H1 (cell line): Measurements from ENCODE around the gene WDR45. TPM values are rescaled to one million over a fixed set of nuclear protein-coding genes. Genes with fewer than 3 reads are reported as not detected.

Experiments
- CTCF ChIA-PET: fragments of 300-600 bp; sonication (Branson Sonifier 250); formaldehyde crosslinking; loops from one replicate; lab custom pipeline; 2021; ENCODE audit not compliant: partially characterized antibody; lab: Charles Lee
- POLR2A ChIA-PET: fragments of 300-600 bp; sonication (Branson Sonifier 250); formaldehyde crosslinking; loops from one replicate; lab custom pipeline; 2021; ENCODE audit warnings: inconsistent platforms; ENCODE audit not compliant: partially characterized antibody; lab: Charles Lee
- DNase-seq, 2 experiments: peaks; one replicate each; pipeline versions ENCODE4 v3.0.0 to v3.0.0-alpha.2; 2010 to 2022; ENCODE audit warnings: low spot score in 2 of 2, low read depth in 1 of 2, mixed read lengths in 1 of 2
- FAIRE-seq: peaks from 2 replicates; lab custom pipeline; 2011; peaks lifted over from hg19 to GRCh38; lab: Jason Lieb, UNC
- H2AFZ ChIP-seq: 2 replicates; pipeline ENCODE4 v1.8.1; 2012; ENCODE audit warnings: low read length, inconsistent platforms
- H2AK5ac ChIP-seq: 2 replicates; pipeline ENCODE4 v1.6.1; 2013; ENCODE audit warnings: low read depth, low read length
- H2BK120ac ChIP-seq: replicated peaks from 2 replicates; pipeline ENCODE3; 2013; ENCODE audit warnings: low read depth, low read length, inconsistent platforms
- H2BK12ac ChIP-seq: 2 replicates; pipeline ENCODE4 v1.6.1; 2013; ENCODE audit warnings: low read depth, low read length
- H2BK15ac ChIP-seq: 2 replicates; pipeline ENCODE4 v1.6.1; 2013; ENCODE audit warnings: low read length
- H2BK20ac ChIP-seq: 2 replicates; pipeline ENCODE4 v1.6.1; 2013; ENCODE audit warnings: low read length
- H2BK5ac ChIP-seq: 2 replicates; pipeline ENCODE4 v1.6.1; 2013; ENCODE audit warnings: low read depth, low read length
- H3K14ac ChIP-seq: 2 replicates; pipeline ENCODE4 v1.6.1; 2013; ENCODE audit warnings: inconsistent platforms; ENCODE audit not compliant: insufficient read length
- H3K18ac ChIP-seq: 2 replicates; pipeline ENCODE4 v1.6.1; 2013; ENCODE audit warnings: low read length; ENCODE audit errors: extremely low read depth
- H3K23ac ChIP-seq: 2 replicates; pipeline ENCODE4 v1.6.1; 2013; ENCODE audit warnings: inconsistent platforms; ENCODE audit not compliant: insufficient read length
- H3K23me2 ChIP-seq: 2 replicates; pipeline ENCODE4 v1.6.1; 2013; ENCODE audit warnings: low read depth, low read length
- H3K27ac ChIP-seq: 2 replicates; pipeline ENCODE4 v1.6.1; 2011; ENCODE audit warnings: low read depth, low read length, inconsistent platforms
- H3K27me3 ChIP-seq, 4 experiments: replicated peaks in 1 of 4; 1 replicate in 1 of 4; 2 replicates in 3 of 4; pipeline versions ENCODE4 v1.6.1 to v1.8.1; 2011 to 2013; ENCODE audit warnings: low read length in 3 of 4, mild to moderate bottlenecking in 3 of 4, inconsistent platforms in 2 of 4, mixed read lengths in 2 of 4, moderate library complexity in 1 of 4; ENCODE audit not compliant: control insufficient read depth in 3 of 4, insufficient read depth in 3 of 4; ENCODE audit errors: extremely low read depth in 1 of 4
- H3K36me3 ChIP-seq, 4 experiments: 2 replicates each; pipeline versions ENCODE4 v1.6.1 to v1.8.1; 2011 to 2013; ENCODE audit warnings: mild to moderate bottlenecking in 4 of 4, low read length in 3 of 4, moderate library complexity in 2 of 4, control low read depth in 1 of 4, inconsistent platforms in 1 of 4; ENCODE audit not compliant: insufficient read depth in 4 of 4, control insufficient read depth in 2 of 4
- H3K4ac ChIP-seq: replicated peaks from 2 replicates; pipeline ENCODE3; 2013; ENCODE audit warnings: low read length, low read depth, mixed read lengths, inconsistent platforms; ENCODE audit not compliant: insufficient read length
- H3K4me1 ChIP-seq, 4 experiments: replicated peaks in 1 of 4; 1 replicate in 1 of 4; 2 replicates in 3 of 4; pipeline versions ENCODE4 v1.6.1 to v1.8.1; 2011 to 2013; ENCODE audit warnings: low read length in 3 of 4, inconsistent platforms in 2 of 4, mixed read lengths in 1 of 4; ENCODE audit not compliant: insufficient read depth in 4 of 4, control insufficient read depth in 3 of 4
- H3K4me2 ChIP-seq, 2 experiments: 2 replicates each; pipeline versions ENCODE4 v1.6.1 to v1.8.1; 2011 to 2013; ENCODE audit warnings: low read depth in 2 of 2, low read length in 2 of 2, control low read depth in 1 of 2, inconsistent platforms in 1 of 2, mild to moderate bottlenecking in 1 of 2; ENCODE audit not compliant: insufficient read depth in 1 of 2
- H3K4me3 ChIP-seq, 4 experiments: fragments of 200-600, 300-600 bp in 1 of 4; sonication (generic), shearing (Covaris generic), sonication (Bioruptor Twin) in 1 of 4; 2 replicates each; pipeline versions ENCODE4 v1.5.1 to v1.8.1; 2011 to 2016; ENCODE audit warnings: low read length in 4 of 4, low read depth in 3 of 4, control low read depth in 2 of 4, inconsistent platforms in 2 of 4, mild to moderate bottlenecking in 2 of 4, mixed read lengths in 1 of 4, moderate library complexity in 1 of 4; ENCODE audit not compliant: insufficient read depth in 2 of 4; ENCODE audit errors: extremely low read depth in 1 of 4
- H3K56ac ChIP-seq: replicated peaks from 2 replicates; pipeline ENCODE3; 2013; ENCODE audit warnings: low read depth, mild to moderate bottlenecking, mixed read lengths, low read length, inconsistent platforms; ENCODE audit not compliant: insufficient read length
- H3K79me1 ChIP-seq: 2 replicates; pipeline ENCODE4 v1.6.1; 2013; ENCODE audit warnings: low read depth, low read length, control low read depth
- H3K79me2 ChIP-seq, 2 experiments: 2 replicates each; pipeline versions ENCODE4 v1.6.1 to v1.8.1; 2012 to 2013; ENCODE audit warnings: low read length in 2 of 2, mild to moderate bottlenecking in 2 of 2, inconsistent platforms in 1 of 2; ENCODE audit not compliant: insufficient read depth in 2 of 2, control insufficient read depth in 1 of 2
- H3K9ac ChIP-seq, 4 experiments: replicated peaks in 1 of 4; 1 replicate in 1 of 4; 2 replicates in 3 of 4; pipeline versions ENCODE4 v1.6.1 to v1.8.1; 2011 to 2013; ENCODE audit warnings: low read depth in 3 of 4, low read length in 3 of 4, control low read depth in 2 of 4, mild to moderate bottlenecking in 2 of 4, moderate library complexity in 2 of 4, inconsistent platforms in 1 of 4; ENCODE audit errors: extremely low read depth in 1 of 4
- H3K9me3 ChIP-seq, 2 experiments: 2 replicates each; pipeline versions ENCODE4 v1.6.1 to v1.8.1; 2012 to 2013; ENCODE audit warnings: mild to moderate bottlenecking in 2 of 2, moderate library complexity in 2 of 2, control low read depth in 1 of 2, inconsistent platforms in 1 of 2, low read depth in 1 of 2, low read length in 1 of 2, mixed read lengths in 1 of 2; ENCODE audit not compliant: insufficient read depth in 2 of 2
- H4K20me1 ChIP-seq, 2 experiments: replicated peaks in 1 of 2; 2 replicates each; pipeline versions ENCODE3 to v1.8.1; 2011 to 2013; ENCODE audit warnings: inconsistent platforms in 2 of 2, low read length in 2 of 2, mild to moderate bottlenecking in 1 of 2; ENCODE audit not compliant: insufficient read depth in 2 of 2, control insufficient read depth in 1 of 2
- H4K5ac ChIP-seq: 2 replicates; pipeline ENCODE4 v1.6.1; 2013; ENCODE audit warnings: low read length, low read depth, mixed read lengths, inconsistent platforms; ENCODE audit not compliant: insufficient read length
- H4K8ac ChIP-seq: 2 replicates; pipeline ENCODE4 v1.8.0; 2013; ENCODE audit warnings: mild to moderate bottlenecking, moderate library complexity, low read length, inconsistent platforms; ENCODE audit not compliant: insufficient read depth; ENCODE audit errors: extremely low read depth
- H4K91ac ChIP-seq: replicated peaks from 2 replicates; pipeline ENCODE3; 2013; ENCODE audit warnings: low read length, mixed read lengths, inconsistent platforms; ENCODE audit not compliant: insufficient read length
- SAP30 ChIP-seq: fragments of 300-600 bp; sonication (generic); IDR thresholded peaks from 2 replicates; pipeline ENCODE4 v1.7.1; 2012; ENCODE audit warnings: low read length, moderate library complexity, mild to moderate bottlenecking, inconsistent platforms; ENCODE audit not compliant: insufficient read depth, insufficient replicate concordance
- SIN3A ChIP-seq, 2 experiments: IDR thresholded peaks in 1 of 2; conservative IDR thresholded peaks in 1 of 2; 2 replicates each; pipeline ENCODE4 v1.6.1; 2011 to 2012; ENCODE audit warnings: low read length in 2 of 2, improper control_type of control experiment in 1 of 2, low read depth in 1 of 2, mild to moderate bottlenecking in 1 of 2
- WGBS, 2 experiments: shearing (Covaris generic) in 1 of 2; methylation state at CpG; one replicate each; pipeline versions ENCODE4 v1.1.6 to v1.1.7; 2013 to 2015; ENCODE audit warnings: low lambda C conversion rate in 2 of 2, mixed read lengths in 2 of 2, inconsistent platforms in 1 of 2, low coverage in 1 of 2, missing lambda C conversion rate in 1 of 2; ENCODE audit not compliant: insufficient replicate concordance in 2 of 2, insufficient coverage in 1 of 2, insufficient read length in 1 of 2; ENCODE audit errors: extremely low coverage in 1 of 2, missing lambda C conversion rate in 1 of 2; 5-methylcytosine and 5-hydroxymethylcytosine counted together
- polyA plus RNA-seq, 7 experiments: library from polyadenylated mRNA; depleted of rRNA in 3 of 7; stranded (reverse) in 5 of 7; unstranded in 2 of 7; fragments of >200 nt in 5 of 7; fragments of 200-250 nt in 2 of 7; gene quantifications; 1 replicate in 5 of 7; 2 replicates in 1 of 7; 4 replicates in 1 of 7; pipeline versions ENCODE4 v1.2.1 to v1.2.3, GENCODE V29; 2011 to 2013; ENCODE audit warnings: missing spikeins in 2 of 7, mixed read lengths in 2 of 7
- total RNA-seq: library from RNA; stranded (reverse); fragmentation: NEBNext Ultra II Directional; extraction: Animal tissue kit (Norgen Biotek cat#: 25700); gene quantifications from 2 replicates; pipeline ENCODE4 v1.2.1, GENCODE V29; 2021

WDR45 gene
- total and polyA plus RNA-seq, 2 of the 8 experiments (the other 6 are each of a cell fraction or from before 2014, with no cell fraction given), result 27.9 to 49.7 TPM

GRCh38 chrX:49116076-49116475, 36.4 kb upstream of the WDR45 start:
- no peaks in the 10 kb centered on the region for H3K79me1 ChIP-seq
- H3K23ac ChIP-seq, result no peak overlapping the region
- no peak overlapping the region for H3K9ac ChIP-seq
- ChIA-PET POLR2A (interaction anchor here (0.9 kb wide), 1 partner anchor 59 kb away, joined by 3 read pairs; no protein-coding TSS in a partner anchor), CTCF (interaction anchor here (0.8 kb wide), 1 partner anchor 25 kb away, joined by 3 read pairs; no protein-coding TSS in a partner anchor)
- FAIRE-seq (no peak), DNase-seq (no peak)
- H4K20me1 ChIP-seq, result no peaks in the 10 kb centered on the region
- H4K8ac ChIP-seq, result no peak overlapping the region
- no peak overlapping the region for H2BK120ac ChIP-seq
- H4K5ac ChIP-seq, result no peak overlapping the region
- H3K27ac ChIP-seq, result no peak overlapping the region
- H3K18ac ChIP-seq, result no peak overlapping the region
- H3K56ac ChIP-seq, result no peak overlapping the region
- no peak overlapping the region for H2AK5ac ChIP-seq
- no peak overlapping the region for H4K91ac ChIP-seq
- H3K79me2 ChIP-seq, result no peaks in the 10 kb centered on the region
- H3K23me2 ChIP-seq, result no peaks in the 10 kb centered on the region
- H3K36me3 ChIP-seq, result peaks cover 3 to 28% (median 8%) of the 10 kb centered on the region in 4 experiments; a peak in 6 of 8 replicates
- WGBS, 2 experiments, result 100% methylated on average over 3 of the region's 8 CpGs; no CpG with 5 or more reads in 1 of the 2 experiments
- no peaks in the 10 kb centered on the region for H3K9me3 ChIP-seq
- no peak overlapping the region for H2AFZ ChIP-seq
- no peaks in the 10 kb centered on the region for H3K4me1 ChIP-seq
- no peak overlapping the region for H2BK20ac ChIP-seq
- H3K27me3 ChIP-seq, result no peaks in the 10 kb centered on the region
- no peak overlapping the region for H3K4me3 ChIP-seq
- H3K4ac ChIP-seq, result no peak overlapping the region
- H2BK12ac ChIP-seq, result no peak overlapping the region
- H2BK5ac ChIP-seq, result no peak overlapping the region
- no peak for TF ChIP-seq SIN3A (conservative IDR thresholded peaks at IDR 0.05 in 1 of 2, IDR thresholded peaks at IDR 0.05 in 1 of 2; ENCODE audit: low read depth in 1 of 2, low read length in 2 of 2)
- no peak for TF ChIP-seq SAP30
- H3K4me2 ChIP-seq, result no peak overlapping the region
- no peak overlapping the region for H3K14ac ChIP-seq
- H2BK15ac ChIP-seq, result no peak overlapping the region
